H1 (cell line): Measurements from ENCODE around the gene CYP46A1. TPM values are rescaled to one million over a fixed set of nuclear protein-coding genes. Genes with fewer than 3 reads are reported as not detected.

Experiments
- BRCA1 ChIP-seq: IDR thresholded peaks from 2 replicates; pipeline ENCODE4 v1.6.1; 2012; ENCODE audit warnings: low read depth, low read length, improper control_type of control experiment
- CBX8 ChIP-seq: fragments of 300-800, 300-1000 bp; sonication (generic); IDR thresholded peaks from 2 replicates; pipeline ENCODE4 v1.7.1; 2016; ENCODE audit warnings: low read depth, low read length, borderline replicate concordance
- CREB1 ChIP-seq: IDR thresholded peaks from 2 replicates; pipeline ENCODE4 v1.6.1; 2012; ENCODE audit warnings: inconsistent platforms
- EZH2 ChIP-seq: fragments of 200-600 bp; sonication (generic); IDR thresholded peaks from 2 replicates; pipeline ENCODE4 v1.7.1; 2012; ENCODE audit warnings: low read depth, mild to moderate bottlenecking, moderate library complexity, low read length, inconsistent platforms; ENCODE audit not compliant: severe bottlenecking
- KDM4A ChIP-seq: IDR thresholded peaks from one replicate; pipeline ENCODE4 v1.7.1; 2012; ENCODE audit warnings: low read depth, mild to moderate bottlenecking, moderate library complexity, low read length, inconsistent platforms; ENCODE audit not compliant: severe bottlenecking
- NANOG ChIP-seq: IDR thresholded peaks from 2 replicates; pipeline ENCODE4 v1.6.1; 2011; ENCODE audit warnings: low read length, low read depth, mild to moderate bottlenecking, inconsistent platforms; ENCODE audit not compliant: insufficient read depth, poor library complexity, severe bottlenecking
- TAF7 ChIP-seq: optimal IDR thresholded peaks from 2 replicates; pipeline ENCODE3; 2011; ENCODE audit warnings: low read depth, mild to moderate bottlenecking, inconsistent platforms, low read length, moderate library complexity, borderline replicate concordance
- TBP ChIP-seq: IDR thresholded peaks from 2 replicates; pipeline ENCODE4 v1.6.1; 2011; ENCODE audit warnings: low read depth, low read length, improper control_type of control experiment
- TCF12 ChIP-seq: IDR thresholded peaks from 2 replicates; pipeline ENCODE4 v1.6.1; 2011; ENCODE audit warnings: low read depth, mild to moderate bottlenecking, low read length
- USF2 ChIP-seq: IDR thresholded peaks from 2 replicates; pipeline ENCODE4 v1.6.1; 2011; ENCODE audit warnings: low read length, improper control_type of control experiment
- polyA plus RNA-seq, 7 experiments: library from polyadenylated mRNA; depleted of rRNA in 3 of 7; stranded (reverse) in 5 of 7; unstranded in 2 of 7; fragments of >200 nt in 5 of 7; fragments of 200-250 nt in 2 of 7; gene quantifications; 1 replicate in 5 of 7; 2 replicates in 1 of 7; 4 replicates in 1 of 7; pipeline versions ENCODE4 v1.2.1 to v1.2.3, GENCODE V29; 2011 to 2013; ENCODE audit warnings: missing spikeins in 2 of 7, mixed read lengths in 2 of 7
- total RNA-seq: library from RNA; stranded (reverse); fragmentation: NEBNext Ultra II Directional; extraction: Animal tissue kit (Norgen Biotek cat#: 25700); gene quantifications from 2 replicates; pipeline ENCODE4 v1.2.1, GENCODE V29; 2021

Gene CYP46A1
- total and polyA plus RNA-seq, 2 of the 8 experiments (the other 6 are each of a cell fraction or from before 2014, with no cell fraction given) = 0.41 to 1.3 TPM

- TF ChIP-seq USF2 (no peak), TBP (no peak), CBX8 (no peak), NANOG (no peak), TAF7 (no peak), TCF12 (no peak), CREB1 (no peak), BRCA1 (no peak), KDM4A (no peak), EZH2 (no peak)
- TF ChIP-seq, all 59 proteins: peak for 0
These were observed 9.2 kb upstream of the CYP46A1 start (continued) for GRCh38 chr14:99674776-99675381.
